ENCODE measurements around the gene ECT2L.

Gene ECT2L

DNA sequence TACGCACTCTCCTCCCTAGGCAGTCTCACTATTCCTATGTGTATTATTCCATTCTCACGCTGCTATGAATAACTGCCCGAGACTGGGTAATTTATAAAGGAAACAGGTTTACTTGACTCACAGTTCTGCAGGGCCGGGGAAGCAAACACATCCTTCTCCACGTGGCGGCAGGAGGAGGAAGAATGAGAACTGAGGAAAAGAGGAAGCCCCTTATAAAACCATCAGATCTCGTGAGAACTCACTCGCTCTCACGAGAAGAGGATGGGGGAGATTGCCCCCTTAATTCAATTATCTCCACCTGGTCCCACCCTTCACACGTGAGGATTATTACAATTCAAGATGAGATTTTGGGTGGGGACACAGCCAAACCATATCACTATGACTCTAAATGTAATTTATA is 61.9 kb downstream of the ECT2L start:
- DNase-seq (ENCODE audit: low spot score) = no peak

DNA sequence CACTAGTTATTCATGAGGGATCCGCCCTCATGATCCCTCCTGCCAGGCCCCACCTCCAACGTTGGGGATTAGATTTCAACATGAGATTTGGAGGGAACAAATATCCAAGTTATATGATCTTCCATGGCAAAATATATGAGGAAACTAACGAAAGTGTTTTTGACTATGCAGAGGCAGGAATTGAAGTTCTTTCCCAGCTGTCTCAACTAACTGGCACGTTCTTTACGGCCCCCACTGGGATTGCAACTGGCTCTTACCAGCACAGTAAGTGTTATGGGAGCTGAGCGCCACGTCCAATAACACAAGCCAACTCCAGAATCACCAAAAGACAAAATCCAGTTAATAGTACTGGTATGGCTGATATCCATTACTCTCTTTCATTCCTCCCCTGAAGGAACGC is 66.6 kb downstream of the ECT2L start:
- DNase-seq (ENCODE audit: low spot score) = no peak

DNA sequence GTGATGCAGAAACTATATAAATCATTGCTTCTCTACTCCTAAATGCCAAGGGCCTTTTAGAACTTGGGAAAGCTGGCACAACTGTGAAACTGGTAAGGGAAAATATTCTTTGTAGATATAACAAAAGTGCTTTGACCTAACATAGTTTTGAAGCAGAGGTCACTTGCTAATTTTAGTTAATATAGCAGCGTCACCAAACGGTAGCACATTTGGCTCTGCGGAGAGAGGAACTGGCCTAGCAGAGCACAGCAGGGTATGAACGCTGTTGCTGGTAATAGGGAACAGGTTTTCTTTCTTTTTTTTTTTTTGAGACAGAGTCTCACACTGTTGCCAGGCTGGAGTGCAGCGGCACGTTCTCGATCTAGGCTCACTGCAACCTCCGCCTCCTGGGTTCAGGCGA is 67.4 kb downstream of the ECT2L start:
- no peak for DNase-seq (ENCODE audit: low spot score)

DNA sequence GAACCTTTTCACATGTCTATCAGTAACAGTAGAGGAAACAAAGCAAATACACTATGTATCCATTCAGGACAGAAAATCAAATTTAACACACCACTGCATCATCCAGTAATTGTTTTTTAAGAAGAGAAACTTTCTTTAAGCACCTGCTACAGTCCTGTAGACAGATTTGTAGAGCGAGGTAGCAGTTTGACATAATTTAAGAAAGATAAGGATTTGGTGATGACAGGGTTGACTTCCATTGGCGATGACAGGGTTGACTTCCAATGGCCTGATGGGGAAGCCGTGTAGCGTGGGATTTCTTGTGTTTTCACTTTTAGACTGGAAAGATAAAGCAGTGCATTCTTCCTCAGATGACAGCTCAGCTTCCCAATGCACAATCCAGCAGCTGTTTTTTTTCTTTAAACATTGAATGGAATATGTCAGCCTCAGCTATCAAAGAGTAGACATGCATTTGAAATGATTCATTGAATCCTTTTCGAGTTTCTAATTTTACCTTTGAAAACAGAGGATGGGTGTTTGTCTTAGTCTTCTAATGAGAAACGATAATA is 68.5 kb downstream of the ECT2L start:
- no peak for DNase-seq (ENCODE audit: low spot score)

DNA sequence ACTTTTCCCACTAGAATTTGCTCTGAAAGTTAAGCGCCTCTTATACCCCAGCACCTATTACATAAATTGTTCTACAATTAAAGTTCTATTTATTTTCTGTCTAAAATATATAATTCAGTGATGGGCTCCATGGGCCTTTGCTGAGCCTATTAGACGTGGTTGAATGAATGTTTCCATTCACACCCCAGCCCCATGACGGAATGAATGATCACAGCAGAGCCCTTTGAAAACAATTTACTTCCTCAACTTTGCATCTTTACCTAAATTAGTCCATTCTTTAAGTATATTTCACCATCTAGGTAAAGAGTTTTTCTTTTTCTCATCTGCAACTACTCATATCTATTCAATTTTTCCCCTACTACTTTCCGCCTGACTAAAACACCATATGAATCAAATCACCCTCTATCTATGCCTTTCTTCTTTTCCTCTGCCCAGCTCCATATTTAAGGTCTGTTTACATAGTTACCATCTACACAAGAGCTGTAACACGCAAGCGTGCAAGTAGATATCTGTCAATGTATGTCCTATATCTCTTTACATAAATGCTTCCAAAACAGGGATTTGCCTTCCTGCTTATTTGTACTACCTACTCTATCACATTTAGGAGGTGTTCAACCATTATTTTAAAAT is 69.7 kb downstream of the ECT2L start:
- DNase-seq (ENCODE audit: low spot score) = no peak

DNA sequence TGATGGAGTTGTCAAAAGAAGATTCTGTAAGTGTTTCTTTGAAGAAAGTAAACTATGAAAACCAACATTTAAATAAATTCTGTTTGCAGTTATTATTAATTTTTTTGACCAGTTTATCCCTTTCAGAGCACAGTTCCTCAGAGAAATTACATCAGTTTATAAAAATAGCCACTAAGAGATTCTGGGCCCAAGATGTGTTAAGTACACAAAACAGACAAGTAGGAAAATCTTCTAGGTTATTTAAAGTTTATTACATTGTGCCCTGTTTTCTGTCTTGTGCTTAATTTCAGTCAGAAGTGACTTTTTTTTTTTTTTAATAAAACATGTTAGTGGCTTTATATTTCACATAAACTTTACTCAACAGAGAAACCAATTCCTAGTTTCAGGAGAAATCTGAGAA is 72.3 kb downstream of the ECT2L start:
- no peak for DNase-seq (ENCODE audit: low spot score)

DNA sequence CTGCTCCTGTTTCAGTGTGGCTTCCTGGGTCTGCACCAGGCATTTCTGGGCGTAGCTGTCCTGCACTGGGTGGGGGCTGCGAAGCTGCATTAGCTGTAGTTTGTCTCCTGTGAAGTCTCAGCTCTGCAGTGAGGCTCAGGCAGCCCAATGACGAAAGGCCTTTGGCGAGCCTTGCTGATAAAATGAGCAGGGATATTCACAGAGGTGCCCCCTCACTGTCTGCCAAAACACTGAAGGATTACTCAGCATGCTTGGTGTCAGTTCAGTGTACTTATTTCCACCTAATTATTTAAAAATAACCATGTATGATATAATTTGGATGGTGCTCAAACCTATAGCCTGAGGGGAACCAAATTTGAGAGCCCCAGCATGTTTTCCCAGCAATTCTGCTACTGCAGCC is 73.5 kb downstream of the ECT2L start:
- peak; percentile 49 for DNase-seq (ENCODE audit: low spot score)

DNA sequence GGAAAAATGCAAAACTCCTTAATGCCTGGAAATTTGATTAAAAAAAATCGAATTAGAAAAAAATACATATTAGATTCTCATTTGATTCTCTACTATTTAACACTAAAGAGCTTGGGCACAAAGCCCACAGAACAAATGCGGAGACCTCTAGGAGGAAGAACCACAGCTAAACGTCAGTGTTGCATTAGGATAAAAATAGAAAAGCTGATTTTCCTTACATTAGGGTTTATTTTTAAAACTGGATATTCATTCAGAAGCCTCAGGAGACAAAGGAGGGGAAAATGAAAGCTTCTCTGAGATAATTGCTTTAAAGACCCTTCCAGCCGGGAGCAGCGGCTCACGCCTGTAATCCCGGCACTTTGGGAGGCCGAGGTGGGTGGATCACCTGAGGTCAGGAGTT is 77.3 kb downstream of the ECT2L start:
- no peak for DNase-seq (ENCODE audit: low spot score)

DNA sequence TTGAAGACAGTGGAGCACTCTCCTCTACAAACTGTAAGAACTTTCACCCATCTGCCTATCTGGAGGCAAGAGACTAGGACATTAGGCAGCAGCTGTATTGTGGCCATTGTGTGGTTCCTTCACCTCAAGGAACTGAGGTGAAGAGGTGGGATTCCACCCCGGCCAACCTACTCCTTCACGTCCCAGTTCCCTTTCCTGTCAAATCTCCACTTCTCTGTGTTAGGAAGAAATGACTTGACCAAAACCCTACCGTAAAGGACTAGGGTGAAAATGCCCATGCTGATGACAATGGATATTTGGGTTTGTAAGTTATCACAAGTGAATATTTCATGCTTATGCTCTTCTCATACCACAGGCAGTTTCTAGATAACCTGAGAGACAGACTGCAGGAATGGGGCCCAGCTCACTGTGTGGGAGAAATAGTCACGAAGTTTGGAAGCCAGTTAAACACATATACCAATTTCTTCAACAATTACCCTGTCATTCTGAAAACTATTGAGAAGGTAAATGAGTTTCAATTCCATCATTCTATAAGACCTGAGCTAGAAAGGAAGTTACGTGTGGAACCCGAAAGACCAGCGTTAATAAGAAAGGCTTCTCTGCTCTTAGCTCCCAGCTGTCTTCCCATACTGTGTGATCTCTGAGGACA is 86.6 kb downstream of the ECT2L start:
- DNase-seq (ENCODE audit: low spot score) = no peak

DNA sequence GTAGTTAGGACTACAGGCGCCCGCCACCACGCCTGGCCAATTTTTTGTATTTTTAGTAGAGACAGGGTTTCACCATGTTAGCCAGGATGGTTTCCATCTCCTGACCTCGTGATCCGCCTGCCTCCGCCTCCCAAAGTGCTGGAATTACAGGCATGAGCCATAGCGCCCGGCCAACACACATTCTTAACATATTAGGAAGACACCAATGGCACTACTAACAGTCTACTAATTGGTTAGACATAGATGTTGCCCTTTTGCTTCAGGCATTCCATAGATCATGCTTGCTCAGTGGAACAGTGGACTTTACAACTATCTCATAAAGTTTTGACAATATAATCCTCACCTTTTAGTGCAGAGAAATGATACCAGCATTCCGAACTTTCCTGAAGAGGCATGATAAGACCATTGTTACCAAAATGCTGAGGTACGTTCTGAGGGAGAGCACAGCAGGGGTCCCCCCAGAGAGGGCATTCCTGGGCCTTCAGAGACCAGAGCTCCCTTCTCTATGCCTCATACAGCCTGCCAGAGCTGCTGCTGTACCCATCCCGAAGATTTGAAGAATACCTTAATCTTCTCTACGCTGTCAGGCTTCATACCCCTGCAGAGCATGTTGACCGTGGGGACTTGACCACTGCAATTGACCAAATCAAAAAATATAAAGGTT is 89.4 kb downstream of the ECT2L start:
- DNase-seq (ENCODE audit: low spot score) = no peak

DNA sequence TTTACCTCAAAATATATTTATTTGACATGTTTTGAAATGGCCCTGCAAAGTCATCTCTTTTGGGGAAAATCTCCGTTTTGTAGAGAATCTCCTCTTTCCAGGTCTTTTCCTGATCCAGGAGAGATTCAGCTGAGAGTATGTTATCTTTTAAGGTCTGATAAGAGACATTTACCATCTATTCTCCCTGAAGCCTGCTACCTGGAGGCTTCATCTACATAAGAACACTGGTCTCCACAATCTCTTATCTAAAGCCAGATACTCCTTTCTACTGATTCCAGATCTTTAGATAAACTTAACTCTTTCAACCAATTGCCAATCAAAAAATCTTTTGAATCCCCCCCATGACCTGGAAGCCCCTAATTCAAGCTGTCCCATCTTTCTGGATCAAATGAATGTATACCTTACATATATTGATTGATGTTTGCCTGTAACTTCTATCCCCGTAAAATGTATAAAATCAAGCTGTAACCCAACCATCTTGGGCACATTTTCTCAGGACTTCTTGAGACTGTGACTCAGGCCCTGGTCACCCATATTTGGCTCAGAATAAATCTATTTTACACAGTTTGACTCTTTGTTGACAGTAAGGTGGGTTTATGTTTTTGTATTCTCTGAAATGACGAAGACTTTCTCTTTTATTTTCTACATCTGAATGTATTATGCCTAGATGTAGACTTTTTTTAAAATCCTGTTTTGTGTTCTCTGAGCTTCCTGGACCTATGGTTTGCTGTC is 95.5 kb downstream of the ECT2L start:
- DNase-seq (ENCODE audit: low spot score) = no peak

DNA sequence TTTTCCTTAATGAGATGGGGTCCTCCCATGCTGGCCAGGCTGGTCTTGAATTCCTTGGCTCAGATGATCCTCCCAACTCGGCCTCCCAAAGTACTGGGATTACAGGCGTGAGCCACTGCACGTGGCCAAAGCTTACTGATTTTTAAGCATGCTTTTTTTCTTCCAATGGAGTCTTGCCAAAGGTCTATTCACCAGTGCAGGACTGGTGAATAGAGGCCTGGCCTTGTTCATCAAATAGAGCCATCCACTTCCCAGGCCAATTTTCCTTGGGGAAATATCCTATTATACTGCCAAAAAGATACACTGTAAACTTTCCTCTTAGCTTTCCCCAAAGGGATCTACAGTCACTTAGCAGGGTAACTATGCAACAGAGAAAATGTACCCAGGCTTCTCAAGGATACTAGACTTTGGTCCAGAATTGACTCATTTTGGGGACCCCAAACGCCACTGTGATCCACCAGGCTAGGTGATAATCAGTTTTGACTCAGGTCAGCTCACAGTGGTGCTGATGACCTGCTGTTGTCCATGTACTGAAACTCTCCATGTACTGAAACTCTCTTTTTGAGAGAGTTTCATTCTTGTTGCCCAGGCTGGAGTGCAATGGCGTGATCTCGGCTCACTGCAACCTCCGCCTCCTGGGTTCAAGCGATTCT is 100.3 kb downstream of the ECT2L start:
- no peak for DNase-seq (ENCODE audit: low spot score)

DNA sequence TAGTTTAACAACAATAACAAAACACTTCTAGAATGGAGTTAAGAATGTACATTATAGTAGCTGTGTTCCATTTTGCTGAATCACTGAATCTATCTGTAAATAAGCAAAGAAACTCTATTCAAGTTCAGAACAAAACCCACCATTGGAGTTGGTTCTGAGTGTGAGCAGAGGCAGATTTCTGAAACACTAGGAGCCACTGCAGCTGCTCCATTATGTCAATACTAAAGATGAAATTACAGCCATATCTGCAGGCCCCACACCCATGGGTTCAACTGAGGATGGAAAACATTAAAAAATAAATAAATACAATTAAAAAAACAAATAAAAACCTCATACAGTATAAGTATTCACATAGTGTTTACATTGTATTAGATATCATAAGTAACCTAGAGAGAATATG is 101.1 kb downstream of the ECT2L start:
- no peak for DNase-seq (ENCODE audit: low spot score)

DNA sequence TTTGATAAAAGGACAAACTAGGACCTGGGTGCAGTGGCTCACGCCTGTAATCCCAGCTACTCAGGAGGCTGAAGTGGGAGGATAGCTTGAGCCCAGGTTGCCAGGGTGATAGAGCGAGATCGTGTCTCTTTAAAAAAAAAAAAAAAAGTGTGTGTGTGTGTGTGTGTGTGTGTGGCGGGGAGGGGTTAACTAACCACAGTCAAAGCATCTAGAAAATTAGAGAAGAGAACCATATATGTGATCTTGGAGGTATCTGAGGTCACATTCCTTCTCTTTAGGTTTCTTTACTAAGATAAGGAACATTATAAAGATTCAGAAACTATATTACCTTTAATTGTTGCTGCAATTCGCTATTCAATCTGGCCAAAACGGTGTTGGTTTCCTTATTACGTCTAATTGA is 111.3 kb downstream of the ECT2L start:
- no peak for DNase-seq (ENCODE audit: low spot score)

DNA sequence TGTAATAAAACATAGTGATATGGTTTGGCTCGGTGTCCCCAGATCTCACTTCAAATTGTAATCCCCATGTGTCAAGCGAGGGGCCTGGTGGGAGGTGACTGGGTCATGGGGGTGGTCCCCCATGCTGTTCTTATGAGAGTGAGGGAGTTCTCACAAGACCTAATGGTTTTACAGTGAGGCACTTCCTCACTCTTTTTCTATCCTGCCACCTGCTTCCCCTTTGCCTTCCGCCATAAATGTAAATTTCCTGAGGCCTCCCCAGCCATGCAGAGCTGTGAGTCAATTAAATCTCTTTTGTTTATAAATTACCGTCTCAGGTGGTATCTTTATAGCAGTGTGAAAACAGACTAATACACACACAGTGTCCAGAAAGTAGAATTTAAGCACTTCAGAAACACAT is 113.6 kb downstream of the ECT2L start:
- no peak for DNase-seq (ENCODE audit: low spot score)

DNA sequence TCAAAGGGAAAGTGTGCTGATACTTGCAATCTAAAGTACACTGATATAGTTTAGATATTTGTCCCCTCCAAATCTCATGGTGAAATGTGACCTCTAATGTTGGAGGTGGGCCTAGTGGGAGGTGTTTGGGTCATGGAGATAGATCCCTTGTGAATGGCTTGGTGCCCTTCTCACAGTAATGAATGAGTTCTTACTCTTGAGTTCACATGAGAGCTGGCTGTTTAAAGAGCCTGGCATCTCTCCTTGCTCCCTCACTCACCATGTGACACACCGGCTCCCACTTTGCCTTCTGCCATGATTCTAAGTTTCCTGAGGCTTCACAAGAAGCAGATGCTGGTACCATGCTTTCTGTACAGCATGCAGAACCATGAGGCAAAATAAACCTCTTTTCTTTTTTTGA is 114.1 kb downstream of the ECT2L start:
- no peak for DNase-seq (ENCODE audit: low spot score)

DNA sequence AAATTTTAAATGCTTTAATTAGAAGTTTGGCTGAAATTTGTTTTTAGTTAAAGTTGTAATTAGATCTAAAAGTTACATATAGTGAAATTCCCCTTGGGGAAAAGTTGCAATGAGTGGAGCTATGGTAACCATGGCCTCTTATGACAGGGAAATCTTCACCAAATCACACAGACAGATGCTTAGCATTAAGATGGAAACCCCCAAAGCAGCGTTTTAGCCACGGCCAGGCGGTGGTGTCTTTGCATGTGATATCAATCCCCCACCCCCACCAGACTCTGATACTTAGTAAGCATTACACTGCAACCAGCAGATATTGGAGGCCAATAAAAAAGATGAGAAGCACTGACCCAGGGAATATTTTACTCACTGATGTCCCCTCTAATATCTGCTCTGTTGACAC is 116.4 kb downstream of the ECT2L start:
- DNase-seq (ENCODE audit: low spot score) = no peak

DNA sequence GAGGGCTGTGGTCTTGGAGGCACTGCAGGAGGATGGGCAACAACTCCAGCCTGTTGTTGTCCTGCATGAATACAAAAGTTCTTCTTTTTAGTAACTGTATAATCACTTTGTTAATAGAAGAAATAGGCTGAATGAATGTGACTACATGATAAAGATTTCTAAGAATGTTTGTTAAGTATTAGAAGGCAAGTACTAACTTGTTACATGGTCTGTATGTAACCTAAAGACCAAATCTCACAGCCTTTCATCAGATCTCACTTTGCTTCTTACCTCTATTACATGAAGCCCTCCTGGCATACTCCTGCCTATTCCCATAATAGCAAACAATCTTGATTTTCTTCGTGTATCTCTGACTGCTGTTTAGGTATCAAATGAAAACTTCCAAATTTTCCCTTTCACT is 118.8 kb downstream of the ECT2L start:
- no peak for DNase-seq (ENCODE audit: low spot score)

DNA sequence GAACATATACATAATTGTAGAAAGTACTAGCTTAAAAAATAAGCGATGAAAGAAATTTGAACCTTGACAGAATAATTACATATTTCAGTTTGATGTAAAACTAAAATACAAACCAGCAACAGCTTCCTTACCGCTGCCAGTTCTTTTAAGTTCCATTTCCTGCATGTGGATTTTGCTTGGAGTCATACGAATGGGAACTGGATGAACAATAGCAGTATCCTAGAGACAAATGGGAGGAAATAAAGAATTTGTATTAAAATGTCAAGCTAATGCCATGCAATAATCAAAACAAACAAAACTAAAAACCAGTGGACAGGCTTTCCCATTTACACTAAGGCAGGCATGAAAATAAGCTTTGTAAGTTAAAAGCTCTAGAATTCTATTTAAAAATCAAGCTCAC is 125.0 kb downstream of the ECT2L start:
- DNase-seq (ENCODE audit: low spot score) = no peak

DNA sequence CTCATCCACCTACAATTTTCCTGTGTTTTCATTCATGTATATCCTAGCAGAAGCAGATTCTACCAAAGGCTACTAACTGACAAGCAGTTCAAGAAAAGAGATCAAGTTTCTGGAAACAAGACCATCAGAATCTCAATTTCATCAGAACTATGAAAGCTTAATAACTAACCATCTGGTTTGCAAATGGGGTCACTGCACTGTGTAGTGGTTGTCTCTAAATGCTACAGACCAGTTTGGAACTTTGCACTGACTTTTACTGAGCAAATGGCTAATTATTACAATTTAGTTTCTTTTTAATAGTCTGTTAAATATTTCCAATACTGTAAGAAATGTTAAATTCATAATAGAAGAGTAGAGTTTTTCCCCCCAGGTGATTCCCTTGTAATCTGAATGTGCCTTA is 127.7 kb downstream of the ECT2L start:
- DNase-seq (ENCODE audit: low spot score) = no peak

DNA sequence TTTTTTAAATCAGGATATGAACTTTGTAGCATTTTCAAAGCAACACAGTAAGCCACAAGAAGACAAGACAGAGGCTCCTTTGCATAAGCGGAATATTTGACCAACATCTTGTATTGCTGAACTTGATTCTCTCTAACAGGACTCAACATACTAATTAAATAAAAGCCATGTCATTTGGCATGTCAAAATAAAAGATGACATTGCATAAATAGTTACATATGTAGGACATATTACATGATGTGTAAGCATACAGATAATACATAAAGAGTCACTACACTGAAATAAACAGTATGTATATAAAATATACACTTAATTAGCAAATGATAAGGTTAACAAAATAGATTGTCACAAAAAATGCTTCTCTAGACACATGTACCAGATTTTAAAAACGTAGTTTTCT is 129.9 kb downstream of the ECT2L start:
- DNase-seq (ENCODE audit: low spot score) = no peak

DNA sequence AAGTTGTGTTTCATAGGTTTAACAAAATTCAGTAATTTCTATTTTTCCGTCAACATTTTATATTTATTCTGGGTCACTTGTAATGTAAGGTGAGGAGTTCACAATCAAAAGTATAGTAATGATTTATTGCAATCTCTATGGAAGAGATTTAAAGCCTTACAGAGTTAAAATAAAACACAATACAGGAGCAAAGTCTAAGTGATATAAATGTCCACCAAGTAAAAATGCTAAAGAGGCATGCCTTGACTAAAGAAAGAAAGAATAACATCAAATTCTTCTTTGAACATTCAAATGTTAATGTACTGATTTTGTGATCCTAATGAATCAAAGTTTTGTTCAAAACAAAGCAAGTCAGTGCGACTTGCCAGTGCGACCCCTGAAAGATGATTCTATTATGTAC is 130.7 kb downstream of the ECT2L start:
- no peak for DNase-seq (ENCODE audit: low spot score)

All from ecto neural progenitor cell (in vitro differentiated cells).